IMR-90 (cell line): ENCODE results near the gene HMCN1. TPM values are rescaled to one million over a fixed set of nuclear protein-coding genes. Genes with fewer than 3 reads are reported as not detected.
A peak's percentile ranks its signal among the peaks of the same experiment; 100 is the strongest.
"Not testable (repeated sequence)": the region's sequence is repeated elsewhere in the genome, so short reads cannot be mapped to it uniquely, and the experiment has no call there.

Experiments used
- ATAC-seq: fragments of 200-7000 bp; cut with Tn5 transposase; 2 replicates; pipeline ENCODE4 v1.9.1; 2020; ENCODE audit warnings: low read depth, mild to moderate bottlenecking, moderate library complexity
- BruUV-seq: library from RNA; stranded (reverse); fragments of 400-500 nt; replicated peaks from 2 replicates; lab custom pipeline; 2021; lab: Mats Ljungman, UMichigan
- CTCF ChIA-PET: fragments of 300-600 bp; formaldehyde crosslinking; extraction: SDS; loops from one replicate; lab custom pipeline; 2021; ENCODE audit warnings: antibody characterized with exemption; lab: Yijun Ruan, JAX
- POLR2A ChIA-PET: fragments of 300-600 bp; sonication (Branson Sonifier 250); formaldehyde crosslinking; loops from one replicate; lab custom pipeline; 2022; ENCODE audit warnings: antibody characterized with exemption; ENCODE audit not compliant: unreplicated experiment; lab: Charles Lee
- DNase-seq: peaks from one replicate; pipeline ENCODE4 v3.0.0; 2013
- H2AFZ ChIP-seq: replicated peaks from 2 replicates; pipeline ENCODE3; 2013; ENCODE audit warnings: low read length, mild to moderate bottlenecking; ENCODE audit not compliant: poor library complexity
- H2AK5ac ChIP-seq: 2 replicates; pipeline ENCODE4 v1.6.1; 2013; ENCODE audit warnings: low read depth, low read length, inconsistent platforms
- H2AK9ac ChIP-seq: replicated peaks from 2 replicates; pipeline ENCODE3; 2013; ENCODE audit warnings: mild to moderate bottlenecking, low read depth, low read length, moderate library complexity; ENCODE audit not compliant: poor library complexity
- H2BK120ac ChIP-seq: 2 replicates; pipeline ENCODE4 v1.6.1; 2013; ENCODE audit warnings: low read depth, low read length, inconsistent platforms
- H2BK15ac ChIP-seq: 3 replicates; pipeline ENCODE4 v1.6.1; 2013; ENCODE audit warnings: low read depth, low read length, inconsistent platforms
- H2BK20ac ChIP-seq: 2 replicates; pipeline ENCODE4 v1.6.1; 2013; ENCODE audit warnings: low read depth, mild to moderate bottlenecking, inconsistent platforms, low read length, moderate library complexity
- H2BK5ac ChIP-seq: 2 replicates; pipeline ENCODE4 v1.6.1; 2013; ENCODE audit warnings: mild to moderate bottlenecking, low read depth, low read length, inconsistent platforms; ENCODE audit not compliant: poor library complexity, severe bottlenecking
- H3K14ac ChIP-seq: replicated peaks from 2 replicates; pipeline ENCODE4 v1.6.1; 2013; ENCODE audit warnings: low read depth, low read length, inconsistent platforms
- H3K18ac ChIP-seq: 2 replicates; pipeline ENCODE4 v1.6.1; 2013; ENCODE audit warnings: low read depth, low read length, control low read depth
- H3K23ac ChIP-seq: 2 replicates; pipeline ENCODE4 v1.6.1; 2013; ENCODE audit warnings: low read depth, low read length, inconsistent platforms
- H3K27ac ChIP-seq: 2 replicates; pipeline ENCODE4 v1.5.1; 2013; ENCODE audit warnings: mild to moderate bottlenecking, control low read depth, low read length; ENCODE audit not compliant: insufficient read depth
- H3K27me3 ChIP-seq: 2 replicates; pipeline ENCODE4 v1.6.1; 2013; ENCODE audit warnings: low read length; ENCODE audit not compliant: control insufficient read depth, insufficient read depth
- H3K36me3 ChIP-seq: 2 replicates; pipeline ENCODE4 v1.6.1; 2013; ENCODE audit warnings: low read length, mixed read lengths; ENCODE audit not compliant: control insufficient read depth, insufficient read depth
- H3K4ac ChIP-seq: 2 replicates; pipeline ENCODE4 v1.6.1; 2013; ENCODE audit warnings: low read depth, low read length, inconsistent platforms
- H3K4me1 ChIP-seq: 2 replicates; pipeline ENCODE4 v1.6.1; 2013; ENCODE audit warnings: low read length, mixed read lengths; ENCODE audit not compliant: control insufficient read depth, insufficient read depth
- H3K4me2 ChIP-seq: 2 replicates; pipeline ENCODE4 v1.6.1; 2013; ENCODE audit warnings: low read depth, mild to moderate bottlenecking, control low read depth, low read length, moderate library complexity
- H3K4me3 ChIP-seq: 2 replicates; pipeline ENCODE4 v1.5.1; 2013; ENCODE audit warnings: low read depth, mild to moderate bottlenecking, control low read depth, low read length, moderate library complexity; ENCODE audit not compliant: insufficient read depth
- H3K56ac ChIP-seq: 2 replicates; pipeline ENCODE4 v1.6.1; 2013; ENCODE audit warnings: low read length, inconsistent platforms; ENCODE audit not compliant: insufficient read depth; ENCODE audit errors: extremely low read depth
- H3K79me1 ChIP-seq, 2 experiments: 2 replicates each; pipeline ENCODE4 v1.6.1; 2013; ENCODE audit warnings: low read length in 2 of 2, inconsistent platforms in 1 of 2, low read depth in 1 of 2
- H3K9ac ChIP-seq: 2 replicates; pipeline ENCODE4 v1.6.1; 2013; ENCODE audit warnings: low read depth, low read length, control low read depth
- H3K9me1 ChIP-seq: 2 replicates; pipeline ENCODE4 v1.6.1; 2013; ENCODE audit warnings: low read length, inconsistent platforms; ENCODE audit not compliant: insufficient read depth
- H3K9me3 ChIP-seq: 2 replicates; pipeline ENCODE4 v1.6.1; 2013; ENCODE audit warnings: low read length; ENCODE audit not compliant: control insufficient read depth, insufficient read depth
- H4K20me1 ChIP-seq: 2 replicates; pipeline ENCODE4 v1.6.1; 2013; ENCODE audit warnings: low read length, inconsistent platforms; ENCODE audit not compliant: insufficient read depth
- H4K5ac ChIP-seq: 2 replicates; pipeline ENCODE4 v1.6.1; 2013; ENCODE audit warnings: mild to moderate bottlenecking, low read depth, low read length, control low read depth
- H4K8ac ChIP-seq, 2 experiments: 2 replicates each; pipeline ENCODE4 v1.6.1; 2013; ENCODE audit warnings: low read depth in 2 of 2, low read length in 2 of 2, control low read depth in 1 of 2, inconsistent platforms in 1 of 2
- H4K91ac ChIP-seq: 2 replicates; pipeline ENCODE4 v1.6.1; 2013; ENCODE audit warnings: low read depth, low read length, inconsistent platforms; ENCODE audit not compliant: insufficient read depth
- BHLHE40 ChIP-seq: fragments of 150-350 bp; IDR thresholded peaks from 2 replicates; pipeline ENCODE4 v1.6.1; 2016; ENCODE audit warnings: mild to moderate bottlenecking, low read depth, low read length
- CEBPB ChIP-seq: IDR thresholded peaks from 2 replicates; pipeline ENCODE4 v1.6.1; 2012; ENCODE audit warnings: low read depth, low read length, improper control_type of control experiment
- RAD21 ChIP-seq: IDR thresholded peaks from 2 replicates; pipeline ENCODE4 v1.6.1; 2012; ENCODE audit warnings: low read length, improper control_type of control experiment
- USF2 ChIP-seq: fragments of 150-350 bp; IDR thresholded peaks from 2 replicates; pipeline ENCODE4 v1.6.1; 2017; ENCODE audit warnings: mild to moderate bottlenecking, antibody characterized with exemption, low read length, low read depth
- WGBS, 2 experiments: methylation state at CpG; one replicate each; pipeline versions ENCODE4 v1.1.5 to v1.1.7; 2013; ENCODE audit warnings: missing lambda C conversion rate in 2 of 2; ENCODE audit not compliant: insufficient read length in 1 of 2; ENCODE audit errors: extremely low coverage in 2 of 2; 5-methylcytosine and 5-hydroxymethylcytosine counted together
- dilution Hi-C: fragments of 300-500 bp; cut with HindIII; formaldehyde crosslinking; loops from one replicate; pipeline ENCODE4 v1.14.3; 2018; ENCODE audit warnings: low sequenced_read_pairs; ENCODE audit not compliant: unreplicated experiment
- in situ Hi-C: fragments of 300-500 bp; cut with MboI; formaldehyde crosslinking; loops from 3 replicates; pipeline ENCODE4 v1.14.3; 2019; ENCODE audit warnings: low sequenced_read_pairs, inconsistent platforms, mixed read lengths
- intact Hi-C: fragments of 100-400 bp; cut with micrococcal nuclease; formaldehyde crosslinking; loops from 2 replicates; pipeline ENCODE4 v1.10.0; 2022
- polyA plus RNA-seq, 3 experiments: library from polyadenylated mRNA; depleted of rRNA; stranded (reverse); fragments of >200 nt; gene quantifications; 2 replicates each; pipeline ENCODE4 v1.2.3, GENCODE V29; 2012; ENCODE audit warnings: low replicate concordance in 1 of 3
- total RNA-seq: library from RNA; depleted of rRNA; stranded (reverse); fragments of >200 nt; gene quantifications from 2 replicates; pipeline ENCODE4 v1.2.3, GENCODE V29; 2012

HMCN1 gene
- total and polyA plus RNA-seq, 2 of the 4 experiments (the other 2 are of a cell fraction): 6.1 to 11.7 TPM

DNA sequence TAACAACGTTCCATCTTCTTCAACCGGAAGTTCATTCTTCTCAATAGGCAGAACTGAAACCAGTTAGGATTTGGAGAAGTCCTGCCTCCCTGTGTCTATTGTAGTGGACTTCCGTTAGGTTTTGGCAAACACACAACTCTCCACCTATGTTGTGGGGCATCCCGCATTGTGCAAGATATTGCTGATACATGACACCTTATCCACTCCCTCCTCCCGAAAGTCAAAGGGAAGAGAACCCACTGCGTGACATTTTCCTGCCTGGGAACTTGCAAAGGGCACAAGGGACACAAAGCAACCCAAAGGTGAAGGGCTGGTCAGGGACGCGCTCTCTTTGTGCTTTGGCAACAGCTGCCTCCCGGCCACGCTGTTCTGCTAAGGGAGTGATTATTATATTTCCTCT, 476.1 kb downstream of the HMCN1 start:
- TF ChIP-seq BHLHE40 (no peak), CEBPB (no peak), USF2 (no peak), RAD21 (no peak)
- no peak overlapping the region for H3K4me2 ChIP-seq
- H2AK5ac ChIP-seq: peak overlapping the region; percentile 43; the same call in 1 of the 2 replicates
- no peaks in the 10 kb centered on the region for H3K36me3 ChIP-seq
- no peaks in the 10 kb centered on the region for H3K27me3 ChIP-seq
- H3K9me3 ChIP-seq: no peaks in the 10 kb centered on the region
- H4K91ac ChIP-seq: no peak overlapping the region; the same call in 1 of the 2 replicates
- H3K4me1 ChIP-seq: peaks cover 7% of the 10 kb centered on the region; the same call in 1 of the 2 replicates
- no peak for DNase-seq
- no peak overlapping the region; the same call in 1 of the 2 replicates for H2BK20ac ChIP-seq
- dilution Hi-C loops: no loop called here
- H3K23ac ChIP-seq: no peak overlapping the region
- H3K79me1 ChIP-seq: no peaks in the 10 kb centered on the region
- H2AFZ ChIP-seq: no peak overlapping the region
- ChIA-PET CTCF (interaction anchor here (0.6 to 1.1 kb wide), 2 partner anchors 55 to 436 kb away, joined by 3 read pairs; no protein-coding TSS in a partner anchor), POLR2A (no interaction called here)
- H3K9me1 ChIP-seq: peaks cover 4% of the 10 kb centered on the region; the same call in 1 of the 2 replicates
- 100% methylated on average over 2 of the region's 10 CpGs; no CpG with 5 or more reads in 1 of the 2 experiments for WGBS, 2 experiments
- peak overlapping the region; percentile 77; the same call in 1 of the 3 replicates for H2BK15ac ChIP-seq
- BruUV-seq: no TSS peak
- H2AK9ac ChIP-seq: no peak overlapping the region
- no peak overlapping the region for H3K27ac ChIP-seq
- H2BK120ac ChIP-seq: peak overlapping the region; percentile 40; the same call in 1 of the 2 replicates
- H4K5ac ChIP-seq: no peak overlapping the region
- no peak overlapping the region for H3K18ac ChIP-seq
- H4K8ac ChIP-seq: no peak overlapping the region
- no peak overlapping the region for H3K14ac ChIP-seq
- no peak overlapping the region for H3K56ac ChIP-seq
- intact Hi-C loops: loop anchor here (5.0 kb wide), 1 partner anchor 283 kb away; no protein-coding TSS in a partner anchor
- no peak overlapping the region; the same call in 1 of the 2 replicates for H3K4ac ChIP-seq
- no peak overlapping the region for H2BK5ac ChIP-seq
- no peak for ATAC-seq
- H3K9ac ChIP-seq: no peak overlapping the region
- H3K4me3 ChIP-seq: no peak overlapping the region
- in situ Hi-C loops: loop anchor here (5.0 kb wide), 1 partner anchor 398 kb away; no protein-coding TSS in a partner anchor
- no peaks in the 10 kb centered on the region for H4K20me1 ChIP-seq

- H3K23ac ChIP-seq, H4K20me1 ChIP-seq, DNase-seq, H3K4me2 ChIP-seq, H3K9me3 ChIP-seq, H4K5ac ChIP-seq, POLR2A ChIA-PET, H3K56ac ChIP-seq, H2BK120ac ChIP-seq, H3K79me1 ChIP-seq, H2BK20ac ChIP-seq, H3K18ac ChIP-seq, ATAC-seq, H3K4ac ChIP-seq, H2AFZ ChIP-seq, H4K8ac ChIP-seq, H2BK5ac ChIP-seq, H3K4me3 ChIP-seq, H3K27me3 ChIP-seq, H2AK5ac ChIP-seq, H2AK9ac ChIP-seq, H3K36me3 ChIP-seq, H2BK15ac ChIP-seq, H3K4me1 ChIP-seq, BruUV-seq, H3K27ac ChIP-seq, H4K91ac ChIP-seq, H3K14ac ChIP-seq, H3K9me1 ChIP-seq, dilution Hi-C loops, H3K9ac ChIP-seq: not testable (repeated sequence)
- CTCF ChIA-PET: interaction anchor here (0.6 to 1.1 kb wide), 2 partner anchors 491 to 537 kb away, joined by 3 read pairs; no protein-coding TSS in a partner anchor
- in situ Hi-C loops: loop anchor here (5.0 kb wide), 1 partner anchor 399 kb away; no protein-coding TSS in a partner anchor
- intact Hi-C loops: loop anchor here (5.0 kb wide), 1 partner anchor 284 kb away; no protein-coding TSS in a partner anchor
Measured at GRCh38 chr1:186211583-186211982, 477.4 kb downstream of the HMCN1 start.
